DMS 273 treated with DMSO at 0.1 percent for 48 hours (cell line): Measurements from ENCODE around the gene MTIF2.
"Not testable (repeated sequence)": the region's sequence is repeated elsewhere in the genome, so short reads cannot be mapped to it uniquely, and the experiment has no call there.

Source experiments
- DNase-seq: peaks from one replicate; lab custom pipeline; 2025; lab: John Stamatoyannopoulos, UW

Gene MTIF2, protein sequence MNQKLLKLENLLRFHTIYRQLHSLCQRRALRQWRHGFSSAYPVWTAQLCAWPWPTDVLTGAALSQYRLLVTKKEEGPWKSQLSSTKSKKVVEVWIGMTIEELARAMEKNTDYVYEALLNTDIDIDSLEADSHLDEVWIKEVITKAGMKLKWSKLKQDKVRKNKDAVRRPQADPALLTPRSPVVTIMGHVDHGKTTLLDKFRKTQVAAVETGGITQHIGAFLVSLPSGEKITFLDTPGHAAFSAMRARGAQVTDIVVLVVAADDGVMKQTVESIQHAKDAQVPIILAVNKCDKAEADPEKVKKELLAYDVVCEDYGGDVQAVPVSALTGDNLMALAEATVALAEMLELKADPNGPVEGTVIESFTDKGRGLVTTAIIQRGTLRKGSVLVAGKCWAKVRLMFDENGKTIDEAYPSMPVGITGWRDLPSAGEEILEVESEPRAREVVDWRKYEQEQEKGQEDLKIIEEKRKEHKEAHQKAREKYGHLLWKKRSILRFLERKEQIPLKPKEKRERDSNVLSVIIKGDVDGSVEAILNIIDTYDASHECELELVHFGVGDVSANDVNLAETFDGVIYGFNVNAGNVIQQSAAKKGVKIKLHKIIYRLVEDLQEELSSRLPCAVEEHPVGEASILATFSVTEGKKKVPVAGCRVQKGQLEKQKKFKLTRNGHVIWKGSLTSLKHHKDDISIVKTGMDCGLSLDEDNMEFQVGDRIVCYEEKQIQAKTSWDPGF

DNA sequence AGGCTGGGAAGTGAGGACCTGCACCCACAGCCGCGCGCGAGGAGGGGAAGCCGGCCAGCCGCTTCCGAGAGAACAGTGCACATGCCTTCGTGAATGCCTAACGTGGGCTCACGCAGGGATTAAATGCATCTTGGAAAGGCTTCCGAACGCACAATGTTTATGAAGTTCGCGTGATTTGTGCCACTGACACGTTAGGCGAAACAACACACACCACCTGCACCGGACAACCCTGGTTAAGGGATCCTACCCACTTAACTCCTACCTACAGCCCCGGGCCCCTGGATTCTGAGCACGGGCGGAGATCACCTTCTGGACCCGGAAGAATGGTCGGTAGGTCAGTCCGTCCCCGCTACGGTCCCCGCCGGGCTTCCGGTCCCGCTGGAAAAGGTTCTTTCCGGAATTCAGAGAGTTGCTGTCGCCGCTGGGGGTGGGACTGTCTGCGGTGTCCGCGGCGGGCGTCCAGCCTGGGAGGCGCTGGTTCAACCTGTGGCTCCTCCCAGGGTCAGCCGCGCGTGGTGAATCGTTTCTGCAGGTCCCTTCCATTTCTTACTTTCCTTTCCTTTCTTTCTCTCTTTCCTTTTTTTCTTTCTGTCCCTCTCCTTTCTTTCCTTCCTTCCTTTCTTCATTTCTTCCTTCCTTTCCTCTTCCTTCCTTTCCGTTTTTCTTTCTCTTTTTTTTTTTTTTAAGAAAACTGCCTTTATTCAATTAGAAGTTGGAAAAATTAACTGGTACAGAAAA lies at the start of gene MTIF2:
Gene MTIF2, minus strand, starts transcription at position 325 of the 738 bp plus-strand sequence. CDS start 5,373 bp downstream, outside the sequence.
- DNase-seq: peak; percentile 90

DNA sequence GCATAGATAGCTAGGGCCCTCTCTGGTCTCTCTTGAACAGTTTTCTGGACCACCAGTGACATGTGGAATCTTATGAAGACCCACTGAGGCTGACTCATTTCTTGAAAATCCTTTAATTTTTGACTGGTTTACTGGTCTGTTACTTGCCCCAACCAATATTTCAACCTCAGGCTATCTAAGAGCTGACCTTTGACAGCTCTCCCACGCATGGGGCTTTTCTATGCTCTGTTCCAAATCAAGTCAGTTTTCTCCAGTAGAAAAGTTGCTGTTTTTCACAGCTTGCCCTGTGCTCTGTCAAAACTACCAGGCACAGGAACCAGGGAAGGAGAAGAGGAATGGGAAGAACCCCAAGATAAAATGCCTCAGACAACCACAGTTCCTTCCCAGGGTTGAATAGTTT lies 46.0 kb upstream of the MTIF2 start:
- DNase-seq: no peak

DNA sequence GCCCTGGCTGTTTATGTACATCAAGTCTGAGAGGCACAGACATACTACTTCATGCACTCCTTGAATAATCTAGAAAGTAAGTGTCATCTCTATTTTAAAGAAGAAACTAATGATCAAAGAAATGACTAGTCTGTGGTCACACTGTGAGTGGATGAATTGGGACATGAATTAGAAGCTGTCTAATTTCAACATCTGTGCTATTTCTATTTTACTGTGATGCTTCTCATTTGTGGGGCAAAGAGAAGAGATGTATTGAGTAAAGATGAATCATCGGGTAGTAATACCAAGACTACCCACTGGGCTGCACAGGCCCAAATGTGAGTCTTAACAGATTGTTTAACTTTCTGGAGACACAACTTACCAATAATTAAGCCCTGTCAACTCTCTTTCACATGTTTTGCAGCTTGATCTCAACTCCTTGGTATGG lies 42.4 kb upstream of the MTIF2 start:
- no peak for DNase-seq

DNA sequence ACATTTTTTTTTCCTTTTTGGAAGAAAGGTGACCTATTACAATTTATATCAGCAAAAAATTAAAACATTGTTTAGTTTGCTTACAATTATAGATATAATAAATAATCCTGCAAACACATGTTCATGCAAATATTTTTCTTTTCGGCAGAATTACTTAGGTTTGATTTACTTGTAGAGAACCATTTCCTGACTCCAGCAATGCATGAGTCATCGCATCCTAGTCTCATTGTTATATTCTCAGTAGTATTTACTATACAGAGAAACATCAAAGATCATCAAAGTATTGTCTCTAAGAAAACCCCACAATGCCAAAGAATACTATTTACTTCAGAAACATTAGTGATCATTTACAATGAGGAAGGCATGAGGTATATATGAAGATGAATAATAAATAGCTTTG lies 40.4 kb upstream of the MTIF2 start:
- no peak for DNase-seq

DNA sequence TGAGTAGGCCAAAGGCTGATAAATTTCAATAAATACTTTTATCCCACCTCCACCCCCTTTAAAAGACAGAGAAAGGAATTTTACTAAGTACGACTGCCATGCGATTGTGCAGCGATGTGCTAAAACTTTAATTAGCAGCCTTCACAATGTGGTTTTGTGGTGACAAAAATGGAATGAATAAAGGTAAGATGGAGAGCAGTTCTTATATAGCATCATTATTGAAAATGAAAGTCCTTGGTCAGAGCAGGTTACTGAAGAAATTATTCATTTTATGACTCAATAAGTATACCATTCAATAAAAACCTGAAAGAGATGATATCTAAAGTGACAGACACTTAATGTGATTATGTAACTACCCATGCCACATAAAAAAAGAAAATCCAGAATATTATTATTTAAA lies 33.2 kb upstream of the MTIF2 start:
- DNase-seq: no peak

DNA sequence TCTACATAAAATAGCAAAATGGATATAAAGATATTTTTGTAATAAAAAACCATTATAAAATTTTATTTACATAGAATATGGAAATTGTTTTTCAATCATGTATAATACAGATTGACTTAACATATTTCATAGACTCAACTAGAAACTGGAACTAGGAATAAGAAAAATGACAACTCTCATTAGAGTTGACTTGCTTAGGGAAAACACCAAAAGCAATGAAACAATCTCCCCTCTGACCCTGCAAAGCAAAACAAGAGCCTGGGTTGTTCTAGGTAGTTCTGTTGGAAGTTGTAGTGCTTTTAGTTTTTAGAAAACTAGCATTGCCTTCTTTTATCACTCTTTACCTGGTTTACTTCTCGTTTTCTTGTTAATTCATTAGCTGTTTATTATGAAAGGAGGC lies 32.2 kb upstream of the MTIF2 start:
- DNase-seq: no peak

DNA sequence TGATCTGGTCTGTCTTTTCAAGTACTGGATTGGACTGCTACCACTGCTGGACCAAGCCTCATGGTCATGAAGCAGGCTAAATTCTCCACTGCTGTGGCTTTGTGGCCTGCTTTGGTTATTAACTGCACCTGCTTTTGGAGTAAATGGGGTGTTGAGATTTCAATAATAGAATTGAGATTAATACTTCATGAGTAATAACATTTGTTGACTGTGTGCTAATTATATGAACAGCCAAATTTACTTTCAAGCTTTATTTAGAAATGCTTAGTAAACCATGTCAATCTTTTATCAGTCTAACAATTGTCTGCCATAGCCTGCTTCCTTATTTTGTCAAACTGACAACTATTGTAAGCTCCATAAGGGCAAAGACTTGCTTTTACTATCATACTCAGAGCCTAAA lies 27.4 kb upstream of the MTIF2 start:
- DNase-seq: no peak

DNA sequence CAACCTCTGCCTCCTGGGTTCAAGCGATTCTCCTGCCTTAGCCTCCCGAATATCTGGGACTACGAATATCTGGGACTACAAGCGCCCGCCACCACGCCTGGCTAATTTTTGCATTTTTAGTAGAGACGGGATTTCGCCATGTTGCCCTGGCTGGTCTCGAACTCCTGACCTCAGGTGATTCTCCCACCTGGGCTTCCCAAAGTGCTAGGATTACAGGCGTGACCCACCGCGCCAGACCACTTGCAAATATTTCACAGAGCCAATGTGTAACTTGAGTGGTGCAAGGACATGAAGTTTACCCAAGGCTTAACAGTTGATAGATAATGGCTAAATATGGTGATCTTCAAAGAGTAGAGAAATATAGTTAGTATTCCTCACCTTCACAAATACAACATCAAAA lies 14.1 kb upstream of the MTIF2 start:
- no peak for DNase-seq

DNA sequence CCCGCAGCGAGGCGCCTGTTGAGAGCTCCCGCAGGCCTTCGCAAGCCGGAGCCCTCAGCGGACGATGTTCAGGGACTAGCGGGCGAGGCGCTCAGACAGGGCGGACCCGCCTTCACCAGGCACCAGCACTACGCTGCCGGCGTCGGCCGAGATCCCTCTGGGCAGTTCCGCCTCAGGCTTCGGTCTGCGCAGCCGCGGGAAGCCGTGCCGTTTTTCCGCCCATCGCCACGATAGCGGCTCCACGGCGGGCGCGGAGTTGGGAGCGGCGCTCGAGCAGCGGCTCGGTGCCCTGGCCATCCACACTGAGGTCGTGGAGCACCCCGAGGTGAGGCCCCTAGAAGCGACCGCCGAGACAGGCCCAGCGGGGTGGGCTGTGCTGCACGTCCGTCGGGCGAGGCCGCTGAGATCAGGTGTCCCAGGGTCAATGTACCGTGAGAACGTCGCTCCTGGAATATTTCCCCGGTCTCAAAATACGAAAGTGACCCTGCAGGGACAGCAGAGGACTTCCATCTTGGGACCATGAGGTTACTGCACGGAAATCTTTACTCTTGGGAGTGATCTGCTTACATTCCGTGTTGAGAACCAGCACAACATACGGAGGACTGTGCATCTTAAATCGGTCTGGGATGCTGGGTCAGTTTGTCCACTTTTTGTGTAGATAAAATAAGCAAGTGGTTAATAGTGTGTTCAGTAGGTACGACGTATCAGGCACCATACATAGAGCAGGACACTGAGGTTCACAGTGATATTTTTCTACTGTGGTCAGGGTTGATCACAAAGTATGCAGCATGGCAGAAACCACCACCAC lies 13.3 kb upstream of the MTIF2 start:
- DNase-seq: peak; percentile 68

DNA sequence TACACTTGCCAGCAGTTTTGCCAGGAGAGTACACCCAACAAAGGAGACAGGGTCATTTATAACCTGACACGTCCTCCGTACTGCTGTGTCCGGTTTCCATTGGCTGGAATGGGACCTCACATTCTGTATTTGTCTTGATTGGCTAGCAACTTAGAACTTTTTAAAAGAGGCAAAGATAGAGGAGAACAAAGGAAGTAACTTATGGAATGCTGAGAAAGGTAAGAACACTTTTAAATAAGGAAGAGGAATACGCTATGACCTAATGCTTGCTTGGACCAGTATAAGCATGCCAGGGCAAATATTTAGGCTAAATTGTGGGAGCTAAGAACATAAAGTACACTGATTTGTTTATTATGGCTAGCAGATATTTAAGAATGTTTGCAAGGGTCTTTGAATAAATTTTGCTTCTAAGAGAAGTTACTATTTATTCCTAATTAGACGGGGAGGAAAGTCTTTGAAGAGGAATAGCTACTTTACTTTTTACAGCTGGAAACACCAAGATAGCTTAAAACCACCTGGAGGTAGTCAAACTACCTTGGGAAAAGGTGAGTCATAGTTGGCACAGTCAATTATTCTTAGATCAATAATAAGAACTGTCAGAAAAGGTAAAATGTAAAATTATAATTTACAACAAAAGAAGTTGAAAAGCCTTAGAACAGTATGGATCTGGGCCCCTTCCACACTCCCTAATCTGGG lies 12.0 kb upstream of the MTIF2 start:
- DNase-seq: not testable (repeated sequence)

DNA sequence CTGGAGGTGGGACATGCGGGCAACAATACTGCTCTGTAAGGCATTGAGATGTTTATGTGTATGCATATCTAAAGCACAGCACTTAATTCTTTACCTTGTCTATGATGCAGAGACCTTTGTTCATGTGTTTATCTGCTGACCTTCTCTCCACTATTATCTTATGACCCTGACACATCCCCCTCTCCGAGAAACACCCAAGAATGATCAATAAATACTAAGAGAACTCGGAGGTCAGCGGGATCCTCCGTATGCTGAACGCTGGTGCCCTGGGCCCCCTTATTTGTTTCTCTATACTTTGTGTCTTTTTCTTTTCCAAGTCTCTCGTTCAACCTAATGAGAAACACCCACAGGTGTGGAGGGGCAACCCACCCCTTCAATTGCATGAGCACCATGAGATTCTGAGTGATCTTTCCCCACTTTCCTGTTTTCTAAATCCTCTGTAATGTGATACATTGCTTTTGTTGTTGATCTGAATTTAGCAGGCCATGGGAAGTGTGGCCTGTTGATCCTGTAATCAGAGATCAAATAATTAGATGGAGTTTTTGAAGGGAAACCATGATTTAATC lies 10.9 kb upstream of the MTIF2 start:
- not testable (repeated sequence) for DNase-seq

DNA sequence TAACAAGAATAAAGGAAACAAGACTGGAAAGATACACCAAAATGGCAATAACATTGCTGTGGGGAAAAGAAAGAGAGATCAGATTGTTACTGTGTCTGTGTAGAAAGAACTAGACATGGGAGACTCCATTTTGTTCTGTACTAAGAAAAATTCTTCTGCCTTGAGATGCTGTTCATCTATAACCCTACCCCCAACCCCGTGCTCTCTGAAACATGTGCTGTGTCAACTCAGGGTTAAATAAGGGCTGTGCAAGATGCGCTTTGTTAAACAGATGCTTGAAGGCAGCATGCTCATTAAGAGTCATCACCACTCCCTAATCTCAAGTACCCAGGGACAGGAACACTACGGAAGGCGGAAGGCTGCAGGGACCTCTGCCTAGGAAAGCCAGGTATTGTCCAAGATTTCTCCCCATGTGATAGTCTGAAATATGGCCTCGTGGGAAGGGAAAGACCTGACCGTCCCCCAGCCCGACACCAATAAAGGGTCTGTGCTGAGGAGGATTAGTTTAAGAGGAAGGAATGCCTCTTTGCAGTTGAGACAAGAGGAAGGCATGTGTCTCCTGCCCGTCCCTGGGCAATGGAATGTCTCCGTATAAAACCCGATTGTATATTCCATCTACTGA lies 10.3 kb upstream of the MTIF2 start:
- not testable (repeated sequence) for DNase-seq

DNA sequence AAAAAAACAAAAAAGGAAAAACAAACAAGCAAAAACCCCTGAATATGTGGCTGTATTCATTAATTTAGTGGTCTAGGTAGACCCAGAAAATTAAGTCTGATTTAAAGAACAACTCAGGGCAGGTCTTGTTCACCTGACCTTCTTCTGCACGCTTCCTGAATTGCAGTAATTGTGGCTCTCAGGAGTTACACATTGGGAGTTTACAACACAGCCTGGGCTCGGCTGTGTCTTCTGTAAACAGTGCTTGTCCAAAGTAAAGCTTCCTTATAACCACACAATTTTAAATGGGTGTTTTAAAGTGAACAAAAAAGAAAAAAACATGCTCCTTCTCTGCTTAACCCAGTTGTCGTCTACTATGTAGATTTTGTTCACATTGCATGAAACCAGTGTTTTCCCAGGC lies 8.3 kb upstream of the MTIF2 start:
- no peak for DNase-seq

DNA sequence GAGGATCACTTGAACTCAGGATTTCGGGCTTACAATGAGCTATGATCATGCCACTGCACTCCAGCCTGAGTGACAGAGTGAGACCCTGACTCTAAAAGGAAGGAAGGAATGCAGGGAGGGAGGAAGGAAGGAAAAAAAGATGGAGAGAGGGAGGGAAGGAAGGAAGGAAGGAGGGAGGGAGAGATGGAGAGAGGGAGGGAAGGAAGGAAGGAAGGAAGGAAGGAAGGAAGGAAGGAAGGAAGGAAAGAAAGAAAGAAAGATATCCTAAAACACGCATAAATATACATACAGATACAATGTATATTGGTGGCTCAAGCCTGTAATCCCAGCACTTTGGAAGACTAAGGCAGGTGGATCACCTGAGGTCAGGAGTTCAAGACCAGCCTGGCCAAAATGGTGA lies 5.3 kb upstream of the MTIF2 start:
- DNase-seq: not testable (repeated sequence)

DNA sequence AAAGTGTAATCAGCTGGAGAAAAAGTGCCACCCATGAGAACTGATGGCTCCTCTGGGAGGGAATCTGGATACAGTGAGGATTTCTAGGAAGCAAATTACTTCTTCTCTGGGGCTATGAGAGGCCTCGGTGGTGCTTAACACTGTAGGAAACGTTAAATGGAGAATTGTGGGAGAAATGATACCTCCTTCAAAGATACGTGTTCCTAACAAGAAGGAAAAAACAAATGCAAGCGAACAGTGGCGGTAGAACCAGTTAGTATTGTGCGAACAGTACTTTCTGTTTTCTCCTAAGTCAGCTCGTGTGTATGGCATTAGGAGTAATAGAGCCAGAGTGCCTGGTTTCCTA lies 587 bp upstream of the MTIF2 start:
- DNase-seq: no peak

DNA sequence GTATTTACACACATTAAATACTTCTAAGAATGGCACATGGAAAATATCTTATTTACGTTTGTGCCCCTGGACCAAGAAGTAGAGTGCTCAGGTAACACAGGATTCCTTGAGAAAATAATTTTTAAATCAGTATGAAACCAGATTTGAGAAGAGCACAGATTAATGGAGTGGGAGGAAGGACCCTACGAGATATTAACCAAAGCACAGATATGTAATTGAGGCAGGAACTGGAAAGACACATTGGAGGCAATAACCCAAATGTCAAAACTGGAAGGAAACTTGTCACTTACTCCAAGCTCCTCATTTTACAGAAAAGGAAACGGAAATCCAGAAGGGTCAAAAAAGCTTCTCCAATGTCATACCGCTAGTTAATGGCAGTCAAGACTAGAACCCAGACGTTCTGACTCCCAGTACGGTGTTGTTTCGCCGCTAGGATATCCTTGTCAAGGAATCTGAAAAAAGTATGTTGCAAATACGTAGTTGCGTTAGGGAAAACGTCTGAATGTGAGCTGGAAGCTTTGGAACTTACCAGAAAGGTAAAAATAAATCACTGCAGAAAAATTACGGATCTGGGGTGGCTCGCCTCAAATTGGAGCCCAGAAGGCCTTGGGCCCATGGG lies 634 bp downstream of the MTIF2 start:
- DNase-seq: no peak

DNA sequence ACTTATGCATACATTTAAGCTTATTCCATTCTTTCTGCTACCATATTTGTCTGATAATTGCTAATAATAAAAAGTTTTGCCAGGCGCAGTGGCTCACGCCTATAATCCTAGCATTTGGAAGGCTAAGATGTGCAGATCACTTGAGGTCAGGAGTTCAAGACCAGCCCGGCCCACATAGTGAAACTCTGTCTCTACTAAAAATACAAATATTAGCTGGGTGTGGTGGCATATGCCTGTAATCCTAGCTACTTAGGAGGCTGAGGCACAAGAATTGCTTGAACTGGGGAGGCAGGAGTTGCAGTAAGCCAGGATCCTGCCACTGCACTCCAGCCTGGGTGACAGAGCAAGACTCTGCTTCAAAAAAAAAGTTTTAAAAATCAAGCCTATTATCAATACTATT lies 9.4 kb downstream of the MTIF2 start:
- DNase-seq: not testable (repeated sequence)

DNA sequence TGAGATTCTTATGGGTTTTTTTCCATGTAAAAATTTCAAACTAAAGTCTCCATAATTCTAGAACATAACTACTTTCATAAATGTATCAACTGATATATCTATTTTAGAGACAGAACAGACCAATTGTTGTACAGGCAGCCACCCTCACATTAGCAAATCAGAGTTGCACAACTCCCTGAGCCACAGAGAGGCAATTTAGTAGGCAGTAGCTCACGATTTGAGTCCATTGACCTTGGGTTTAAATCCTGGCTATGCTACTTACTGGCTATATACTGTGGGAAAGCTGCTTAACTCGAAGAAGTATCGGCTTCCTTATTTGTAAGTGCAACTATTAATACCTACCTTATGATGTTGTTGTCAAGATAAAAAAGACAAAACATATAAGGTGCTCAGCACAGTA lies 16.2 kb downstream of the MTIF2 start:
- no peak for DNase-seq

DNA sequence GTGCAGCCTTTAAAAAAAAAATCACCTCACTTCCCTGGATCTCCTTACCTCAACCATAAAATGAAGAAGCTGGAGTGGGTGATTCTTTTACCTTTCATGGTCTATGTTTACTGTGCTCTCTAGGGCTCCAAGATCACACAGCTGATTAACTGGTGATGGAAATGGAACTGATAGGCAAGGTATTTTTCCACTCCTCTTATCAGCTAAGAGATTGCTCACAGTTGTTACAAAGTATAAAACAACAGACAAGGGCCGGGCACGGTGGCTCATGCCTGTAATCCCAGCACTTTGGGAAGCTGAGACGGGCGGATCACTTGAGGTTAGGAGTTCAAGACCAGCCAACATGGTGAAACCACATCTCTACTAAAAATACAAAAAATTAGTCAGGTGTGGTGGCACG lies 22.0 kb downstream of the MTIF2 start:
- no peak for DNase-seq

DNA sequence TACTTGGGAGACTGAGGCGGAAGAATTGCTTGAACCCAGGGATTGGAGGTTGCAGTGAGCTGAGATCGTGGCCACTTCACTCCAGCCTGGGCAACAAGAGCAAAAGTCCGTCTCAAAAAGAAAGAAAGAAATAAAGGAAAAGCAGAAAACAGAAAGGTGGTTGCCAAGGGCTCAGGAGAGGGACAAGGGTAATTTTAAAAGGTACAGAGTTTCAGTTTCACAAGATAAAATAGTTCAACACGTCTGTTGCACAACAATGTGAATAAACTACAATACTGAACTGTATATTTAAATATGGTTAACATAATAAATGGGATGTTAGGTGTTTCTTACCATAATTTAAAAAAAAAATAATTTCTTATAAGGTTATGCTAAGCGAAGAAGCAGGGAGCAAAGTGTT lies 23.6 kb downstream of the MTIF2 start:
- DNase-seq: no peak
